Upper lobe of left lung (tissue), 6 donors: ENCODE measurements around the gene TENT5A. TPM values are rescaled to one million over a fixed set of nuclear protein-coding genes. Genes with fewer than 3 reads are reported as not detected.
A peak's percentile ranks its signal among the peaks of the same experiment; 100 is the strongest.

ENCODE experiments used
- ATAC-seq, 2 donors: fragments of 200-7000 bp; cut with Tn5 transposase; one replicate each; pipeline ENCODE4 v1.9.1; 2022; ENCODE audit warnings: mild to moderate bottlenecking in 2 of 2, moderate library complexity in 2 of 2; ENCODE audit not compliant: low FRiP score in 2 of 2
- DNase-seq, 2 donors: peaks; one replicate each; pipeline ENCODE4 v3.0.0-alpha.2; 2019 to 2020
- H3K27ac ChIP-seq, 4 donors: fragments of 200-600 bp; sonication (generic); one replicate each; pipeline ENCODE4 v1.5.1; 2016 to 2019
- H3K27me3 ChIP-seq, 4 donors: fragments of 200-600 bp; sonication (generic); one replicate each; pipeline ENCODE4 v1.5.1; 2017 to 2019
- H3K36me3 ChIP-seq, 4 donors: fragments of 200-600 bp; sonication (generic); one replicate each; pipeline ENCODE4 v1.5.1; 2016 to 2019
- H3K4me1 ChIP-seq, 4 donors: fragments of 200-600 bp; sonication (generic); one replicate each; pipeline ENCODE4 v1.5.1; 2018 to 2019
- H3K4me3 ChIP-seq, 4 donors: fragments of 200-600 bp; sonication (generic); one replicate each; pipeline ENCODE4 v1.5.1; 2017 to 2019; ENCODE audit warnings: mild to moderate bottlenecking in 2 of 4, moderate library complexity in 1 of 4
- H3K9me3 ChIP-seq, 4 donors: fragments of 200-600 bp; sonication (generic); one replicate each; pipeline ENCODE4 v1.5.1; 2018 to 2019
- CTCF ChIP-seq, 6 experiments: fragments of 450-650 bp in 4 of 6; fragments of 200-600 bp in 2 of 6; sonication (generic) in 2 of 6; IDR thresholded peaks; one replicate each; pipeline ENCODE4 v1.5.1; 2016 to 2019; ENCODE audit warnings: antibody characterized with exemption in 6 of 6
- EP300 ChIP-seq, 4 donors: sonication (generic); formaldehyde crosslinking; IDR thresholded peaks; one replicate each; pipeline ENCODE4 v1.5.1; 2017; ENCODE audit warnings: antibody characterized with exemption in 4 of 4, control low read depth in 2 of 4
- POLR2A ChIP-seq, 4 donors: fragments of 450-650 bp; IDR thresholded peaks; one replicate each; pipeline ENCODE4 v1.5.1; 2016 to 2017; ENCODE audit warnings: antibody characterized with exemption in 4 of 4, mild to moderate bottlenecking in 2 of 4
- POLR2AphosphoS5 ChIP-seq, 2 donors: sonication (generic); formaldehyde crosslinking; IDR thresholded peaks; one replicate each; pipeline ENCODE4 v1.5.1; 2017; ENCODE audit warnings: antibody characterized with exemption in 2 of 2
- WGBS, 2 donors: methylation state at CpG; one replicate each; pipeline ENCODE4 v1.1.5; 2017 to 2018; 5-methylcytosine and 5-hydroxymethylcytosine counted together
- total RNA-seq, 6 donors: library from RNA; depleted of rRNA in 4 of 6; stranded (reverse); fragments of >200 nt in 4 of 6; gene quantifications; one replicate each; pipeline versions ENCODE4 v1.1.0 to v1.2.1, GENCODE V29; 2016 to 2021
- donor health status: DM: no; HTN: no; CAD: no; lungs with moderate emphysema.
- donor health status: DM: no; HTN: yes; CAD: no; lungs with severe emphysema.

TENT5A gene
- 10 to 100 TPM in 5 of 6 donors, 1 to 10 TPM in 1; 9.5 to 21.9 (median 18.6) TPM for total RNA-seq

GRCh38 chr6:81752084-81752920, at the start of gene TENT5A:
Gene TENT5A, minus strand, starts transcription at chr6:81752681. Its CDS starts 540 bp downstream, at chr6:81752141.
- ATAC-seq (peak; percentile 93 to 96), DNase-seq (peak; percentile 96 to 97)
- WGBS, 2 donors, result 0 to 1% methylated on average over 6 to 72 of the region's 77 CpGs
- TF ChIP-seq POLR2A (IDR thresholded peaks at IDR 0.05), result peak in 3 of 4 donors; percentile 80 to 87 (median 84)
- TF ChIP-seq EP300 (IDR thresholded peaks at IDR 0.05), result peak in 1 of 4 donors; percentile 29
- peak in 3 of 6 experiments; percentile 5 to 13 (median 10) for TF ChIP-seq CTCF (IDR thresholded peaks at IDR 0.05)
- peak; percentile 70 to 92 for TF ChIP-seq POLR2AphosphoS5 (IDR thresholded peaks at IDR 0.05)
- peak within 1 kb of the TSS; percentile 62 to 88 (median 70) for H3K4me3 ChIP-seq
- H3K27ac ChIP-seq, result peak within 1 kb of the TSS; percentile 94 to 98 (median 97)
- no peaks in the 10 kb centered on the region for H3K36me3 ChIP-seq
- no peaks in the 10 kb centered on the region for H3K27me3 ChIP-seq
- no peaks in the 10 kb centered on the region for H3K9me3 ChIP-seq
- peaks cover 18 to 37% (median 23%) of the 10 kb centered on the region in 4 donors for H3K4me1 ChIP-seq

GRCh38 chr6:81801489-81801888, 49.0 kb upstream of the TENT5A start:
- Histone ChIP-seq H3K4me3 (no peak overlapping the region), H3K4me1 (no peaks in the 10 kb centered on the region), H3K9me3 (no peaks in the 10 kb centered on the region), H3K27ac (no peak overlapping the region), H3K36me3 (no peaks in the 10 kb centered on the region), H3K27me3 (no peaks in the 10 kb centered on the region)
- ATAC-seq (no peak), DNase-seq (no peak)
- 91 to 93% methylated on average over 3 of the region's 3 CpGs for WGBS, 2 donors
- TF ChIP-seq EP300 (IDR thresholded peaks at IDR 0.05) (no peak), CTCF (IDR thresholded peaks at IDR 0.05) (no peak), POLR2A (IDR thresholded peaks at IDR 0.05) (no peak), POLR2AphosphoS5 (IDR thresholded peaks at IDR 0.05) (no peak)

GRCh38 chr6:81800666-81801065, 48.2 kb upstream of the TENT5A start:
- H3K4me1 ChIP-seq, result no peaks in the 10 kb centered on the region
- peak in 1 of 2 donors; percentile 33 for DNase-seq
- H3K36me3 ChIP-seq, result no peaks in the 10 kb centered on the region
- no peaks in the 10 kb centered on the region for H3K9me3 ChIP-seq
- TF ChIP-seq POLR2A (IDR thresholded peaks at IDR 0.05) (no peak), EP300 (IDR thresholded peaks at IDR 0.05) (no peak), POLR2AphosphoS5 (IDR thresholded peaks at IDR 0.05) (no peak), CTCF (IDR thresholded peaks at IDR 0.05) (no peak)
- ATAC-seq, result no peak
- no peak overlapping the region for H3K27ac ChIP-seq
- H3K4me3 ChIP-seq, result no peak overlapping the region
- 53 to 76% methylated on average over 3 of the region's 3 CpGs for WGBS, 2 donors
- H3K27me3 ChIP-seq, result no peaks in the 10 kb centered on the region

- DNase-seq, result no peak
- Histone ChIP-seq H3K36me3 (no peaks in the 10 kb centered on the region), H3K4me3 (no peak overlapping the region), H3K4me1 (no peaks in the 10 kb centered on the region), H3K27me3 (no peaks in the 10 kb centered on the region), H3K9me3 (no peaks in the 10 kb centered on the region), H3K27ac (no peak overlapping the region)
- ATAC-seq, result no peak
- no peak for TF ChIP-seq CTCF (IDR thresholded peaks at IDR 0.05)
- no peak for TF ChIP-seq EP300 (IDR thresholded peaks at IDR 0.05)
- no peak for TF ChIP-seq POLR2AphosphoS5 (IDR thresholded peaks at IDR 0.05)
- TF ChIP-seq POLR2A (IDR thresholded peaks at IDR 0.05), result no peak
- 69 to 76% methylated on average over 1 of the region's 1 CpG for WGBS, 2 donors
These were observed 46.8 kb upstream of the TENT5A start for GRCh38 chr6:81799323-81799722.
